Nephron (organoid): Measurements from ENCODE around the gene WAS.
"Not testable (repeated sequence)": the region's sequence is repeated elsewhere in the genome, so short reads cannot be mapped to it uniquely, and the experiment has no call there.

Experiments
- H3K27ac Mint-ChIP-seq, 3 experiments: 2 replicates each; pipeline ENCODE4 v1.8.0; 2020; ENCODE audit warnings: mixed read lengths in 3 of 3, mild to moderate bottlenecking in 2 of 3, moderate library complexity in 1 of 3
- H3K27me3 Mint-ChIP-seq: 2 replicates; pipeline ENCODE4 v1.8.0; 2021; ENCODE audit warnings: low read depth, mild to moderate bottlenecking, moderate library complexity, mixed read lengths
- H3K36me3 Mint-ChIP-seq: 2 replicates; pipeline ENCODE4 v1.8.0; 2020; ENCODE audit warnings: low read depth, mixed read lengths
- H3K4me1 Mint-ChIP-seq: 2 replicates; pipeline ENCODE4 v1.8.0; 2020; ENCODE audit warnings: mixed read lengths
- H3K4me3 Mint-ChIP-seq, 3 experiments: 2 replicates each; pipeline ENCODE4 v1.8.0; 2020; ENCODE audit warnings: mild to moderate bottlenecking in 3 of 3, mixed read lengths in 3 of 3, moderate library complexity in 2 of 3
- H3K9me3 Mint-ChIP-seq: 2 replicates; pipeline ENCODE4 v1.8.0; 2020; ENCODE audit warnings: mixed read lengths
- CTCF ChIP-seq, 3 experiments: fragments of 200-600 bp; sonication (generic); IDR thresholded peaks; one replicate each; pipeline ENCODE4 v1.5.0; 2021; ENCODE audit warnings: antibody characterized with exemption in 3 of 3; ENCODE audit not compliant: unreplicated experiment in 3 of 3

Gene WAS

GRCh38 chrX:48683411-48683982 is at the start of gene WAS:
TSS of gene WAS (plus strand) at chrX:48683799. CDS start at chrX:48683854, 55 bp downstream.
- Mint-ChIP-seq H3K4me1 (no peaks in the 10 kb centered on the region), H3K36me3 (no peaks in the 10 kb centered on the region), H3K27me3 (no peaks in the 10 kb centered on the region), H3K27ac (no peak within 1 kb of the TSS), H3K4me3 (no peak within 1 kb of the TSS), H3K9me3 (peaks cover 20% of the 10 kb centered on the region)
- TF ChIP-seq CTCF (IDR thresholded peaks at IDR 0.05; ENCODE audit: unreplicated experiment in 3 of 3) = no peak

GRCh38 chrX:48636301-48636700 is 47.3 kb upstream of the WAS start:
- Mint-ChIP-seq H3K9me3 (peaks cover 6% of the 10 kb centered on the region), H3K27me3 (no peaks in the 10 kb centered on the region), H3K4me3 (no peak overlapping the region), H3K36me3 (no peaks in the 10 kb centered on the region), H3K4me1 (peaks cover 3% of the 10 kb centered on the region), H3K27ac (no peak overlapping the region)
- TF ChIP-seq CTCF (IDR thresholded peaks at IDR 0.05; ENCODE audit: unreplicated experiment in 3 of 3) = no peak

GRCh38 chrX:48636776-48637175 is 46.8 kb upstream of the WAS start:
- Mint-ChIP-seq H3K4me1 (no peaks in the 10 kb centered on the region), H3K9me3 (peaks cover 6% of the 10 kb centered on the region), H3K36me3 (no peaks in the 10 kb centered on the region), H3K27me3 (no peaks in the 10 kb centered on the region), H3K27ac (no peak overlapping the region), H3K4me3 (no peak overlapping the region)
- TF ChIP-seq CTCF (IDR thresholded peaks at IDR 0.05; ENCODE audit: unreplicated experiment in 3 of 3) = no peak

GRCh38 chrX:48645669-48646068 is 37.9 kb upstream of the WAS start:
- no peaks in the 10 kb centered on the region for H3K27me3 Mint-ChIP-seq
- no peak overlapping the region for H3K27ac Mint-ChIP-seq
- H3K4me3 Mint-ChIP-seq = no peak overlapping the region
- H3K9me3 Mint-ChIP-seq = peaks cover 1% of the 10 kb centered on the region
- no peaks in the 10 kb centered on the region for H3K36me3 Mint-ChIP-seq
- H3K4me1 Mint-ChIP-seq = peaks cover 10% of the 10 kb centered on the region
- TF ChIP-seq CTCF (IDR thresholded peaks at IDR 0.05; ENCODE audit: unreplicated experiment in 3 of 3) = no peak

GRCh38 chrX:48648336-48648751 is 35.3 kb upstream of the WAS start:
- Mint-ChIP-seq H3K27ac (peak overlapping the region; percentile 80 to 92 (median 86)), H3K27me3 (no peaks in the 10 kb centered on the region), H3K4me3 (no peak overlapping the region), H3K36me3 (no peaks in the 10 kb centered on the region), H3K4me1 (peaks cover 10% of the 10 kb centered on the region), H3K9me3 (no peaks in the 10 kb centered on the region)
- TF ChIP-seq CTCF (IDR thresholded peaks at IDR 0.05; ENCODE audit: unreplicated experiment in 3 of 3) = peak in 2 of 3 experiments; percentile 34 to 42

GRCh38 chrX:48649102-48649501 is 34.5 kb upstream of the WAS start:
- peaks cover 3% of the 10 kb centered on the region for H3K9me3 Mint-ChIP-seq
- H3K27ac Mint-ChIP-seq = peak overlapping the region in 1 of 3 experiments; percentile 50
- TF ChIP-seq CTCF (IDR thresholded peaks at IDR 0.05; ENCODE audit: unreplicated experiment in 3 of 3) = no peak
- H3K36me3 Mint-ChIP-seq = no peaks in the 10 kb centered on the region
- H3K27me3 Mint-ChIP-seq = no peaks in the 10 kb centered on the region
- H3K4me3 Mint-ChIP-seq = no peak overlapping the region
- peaks cover 10% of the 10 kb centered on the region for H3K4me1 Mint-ChIP-seq

- not testable (repeated sequence) for H3K36me3 Mint-ChIP-seq, H3K27ac Mint-ChIP-seq, H3K27me3 Mint-ChIP-seq, H3K4me1 Mint-ChIP-seq, H3K4me3 Mint-ChIP-seq
- H3K9me3 Mint-ChIP-seq = peaks cover 11% of the 10 kb centered on the region
Observed at GRCh38 chrX:48652055-48652579, 31.5 kb upstream of the WAS start.

- peaks cover 11% of the 10 kb centered on the region for H3K9me3 Mint-ChIP-seq
- not testable (repeated sequence) for H3K36me3 Mint-ChIP-seq, H3K4me1 Mint-ChIP-seq, H3K27me3 Mint-ChIP-seq, H3K27ac Mint-ChIP-seq, H3K4me3 Mint-ChIP-seq
Observed at GRCh38 chrX:48654746-48655145, 28.9 kb upstream of the WAS start.

GRCh38 chrX:48659686-48660085 is 23.9 kb upstream of the WAS start:
- peaks cover 17% of the 10 kb centered on the region for H3K9me3 Mint-ChIP-seq
- not testable (repeated sequence) for H3K27me3 Mint-ChIP-seq, H3K4me1 Mint-ChIP-seq, H3K4me3 Mint-ChIP-seq, H3K27ac Mint-ChIP-seq, H3K36me3 Mint-ChIP-seq
